ENCODE measurements around the gene TGM3.

The TGM3 gene

DNA sequence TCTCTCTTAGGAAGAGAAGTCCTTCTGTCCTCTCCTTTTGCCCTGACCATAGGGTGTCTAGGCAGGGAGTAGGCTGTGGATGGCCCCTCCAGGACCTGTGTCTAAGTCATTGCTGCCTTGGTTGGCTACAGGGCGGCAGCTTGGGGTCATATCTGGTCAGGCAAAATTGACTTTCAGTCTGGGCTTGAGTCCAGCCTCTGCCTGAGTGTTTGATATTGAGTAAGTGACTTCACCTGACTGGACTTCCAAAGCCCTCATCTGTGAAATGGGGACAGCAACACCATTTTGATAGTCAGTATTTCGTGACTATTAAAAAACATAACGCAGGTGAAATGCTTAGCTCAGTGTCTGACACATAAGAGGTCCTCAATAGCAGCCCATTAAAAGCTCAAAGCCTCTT is 4.6 kb downstream of the TGM3 start:
- no peak overlapping the region for H3K4me3 ChIP-seq (ENCODE audit: low read depth, low read length)
- TF ChIP-seq, protein P1, sequence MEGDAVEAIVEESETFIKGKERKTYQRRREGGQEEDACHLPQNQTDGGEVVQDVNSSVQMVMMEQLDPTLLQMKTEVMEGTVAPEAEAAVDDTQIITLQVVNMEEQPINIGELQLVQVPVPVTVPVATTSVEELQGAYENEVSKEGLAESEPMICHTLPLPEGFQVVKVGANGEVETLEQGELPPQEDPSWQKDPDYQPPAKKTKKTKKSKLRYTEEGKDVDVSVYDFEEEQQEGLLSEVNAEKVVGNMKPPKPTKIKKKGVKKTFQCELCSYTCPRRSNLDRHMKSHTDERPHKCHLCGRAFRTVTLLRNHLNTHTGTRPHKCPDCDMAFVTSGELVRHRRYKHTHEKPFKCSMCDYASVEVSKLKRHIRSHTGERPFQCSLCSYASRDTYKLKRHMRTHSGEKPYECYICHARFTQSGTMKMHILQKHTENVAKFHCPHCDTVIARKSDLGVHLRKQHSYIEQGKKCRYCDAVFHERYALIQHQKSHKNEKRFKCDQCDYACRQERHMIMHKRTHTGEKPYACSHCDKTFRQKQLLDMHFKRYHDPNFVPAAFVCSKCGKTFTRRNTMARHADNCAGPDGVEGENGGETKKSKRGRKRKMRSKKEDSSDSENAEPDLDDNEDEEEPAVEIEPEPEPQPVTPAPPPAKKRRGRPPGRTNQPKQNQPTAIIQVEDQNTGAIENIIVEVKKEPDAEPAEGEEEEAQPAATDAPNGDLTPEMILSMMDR (IDR thresholded peaks at IDR 0.05; ENCODE audit: low read depth, low read length, missing control alignments), result no peak
- in situ Hi-C loops (cut with HindIII; ENCODE audit: low pct_ligation_motif_present, low sequenced_read_pairs), result no loop called here

DNA sequence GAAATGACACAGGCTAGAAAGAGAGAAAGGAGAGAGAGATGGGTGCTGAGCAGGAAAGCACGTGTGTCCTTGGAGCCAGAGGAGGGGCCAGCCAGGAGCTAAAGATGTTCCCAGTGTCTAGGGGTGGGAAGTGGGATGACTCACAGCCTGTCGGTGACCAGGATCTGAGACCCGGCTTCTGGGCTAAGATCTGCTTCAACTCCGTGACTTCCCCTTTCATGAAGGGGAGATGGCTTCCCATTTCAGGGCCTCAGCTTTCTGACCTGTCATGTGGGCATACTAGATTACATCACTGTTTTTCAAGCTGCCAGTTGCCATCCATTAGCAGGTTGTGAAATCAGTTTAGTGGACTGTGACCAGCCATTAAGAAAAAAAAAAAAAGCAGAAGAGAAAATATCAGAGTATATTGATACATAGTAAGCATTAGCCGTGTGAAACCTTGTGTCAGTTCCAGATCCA is 5.4 kb downstream of the TGM3 start:
- no peak overlapping the region for H3K4me3 ChIP-seq (ENCODE audit: low read depth, low read length)
- no peaks in the 10 kb centered on the region for H3K27me3 ChIP-seq (replicated peaks)
- H3K27ac ChIP-seq, result no peak overlapping the region
- TF ChIP-seq, protein P1 (IDR thresholded peaks at IDR 0.05; ENCODE audit: low read depth, low read length, missing control alignments), result no peak
- DNase-seq, result no peak
- in situ Hi-C loops (cut with HindIII; ENCODE audit: low pct_ligation_motif_present, low sequenced_read_pairs), result no loop called here
- no peaks in the 10 kb centered on the region for H3K36me3 ChIP-seq (replicated peaks)

More for the DNA sequence above, 4.6 kb downstream of the TGM3 start:
- H3K27ac ChIP-seq, result no peak overlapping the region
- no peaks in the 10 kb centered on the region for H3K27me3 ChIP-seq (replicated peaks)
- DNase-seq, result no peak
- no peaks in the 10 kb centered on the region for H3K36me3 ChIP-seq (replicated peaks)

DNA sequence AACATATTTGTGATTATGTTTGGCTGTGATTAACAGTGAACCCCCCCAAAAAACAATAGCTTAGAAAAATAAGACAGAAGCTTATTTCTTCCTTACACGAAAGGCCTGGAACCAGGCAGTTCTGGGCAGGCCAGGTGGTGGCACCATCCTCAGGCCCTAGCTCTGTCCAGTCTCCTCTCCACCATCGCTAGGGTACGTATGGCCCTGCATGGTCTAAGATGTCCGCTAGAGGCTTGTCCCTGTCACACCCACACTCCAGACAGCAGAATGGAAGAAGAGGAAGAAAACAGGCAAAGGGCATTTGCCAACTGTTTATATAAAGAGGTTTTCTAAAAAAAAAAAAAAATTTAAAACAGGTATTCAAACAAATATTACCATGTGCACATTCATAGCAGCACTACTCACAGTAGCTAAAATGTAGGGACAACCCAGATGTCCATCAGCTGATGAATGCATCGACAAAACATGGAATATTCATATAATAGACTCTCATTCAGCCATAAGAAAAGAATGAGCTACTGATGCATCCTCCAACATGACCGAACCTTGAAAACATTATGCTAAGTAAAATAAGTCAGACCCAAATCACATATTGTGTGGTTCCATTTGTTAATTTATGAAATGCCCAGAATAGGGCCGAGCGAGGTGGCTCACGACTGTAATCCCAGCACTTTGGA is 6.7 kb downstream of the TGM3 start:
- H3K4me3 ChIP-seq (ENCODE audit: low read depth, low read length), result no peak overlapping the region
- TF ChIP-seq, protein P1 (IDR thresholded peaks at IDR 0.05; ENCODE audit: low read depth, low read length, missing control alignments), result no peak
- no peak for DNase-seq
- no peak overlapping the region for H3K27ac ChIP-seq
- in situ Hi-C loops (cut with HindIII; ENCODE audit: low pct_ligation_motif_present, low sequenced_read_pairs), result no loop called here
- no peaks in the 10 kb centered on the region for H3K36me3 ChIP-seq (replicated peaks)
- H3K27me3 ChIP-seq (replicated peaks), result no peaks in the 10 kb centered on the region

DNA sequence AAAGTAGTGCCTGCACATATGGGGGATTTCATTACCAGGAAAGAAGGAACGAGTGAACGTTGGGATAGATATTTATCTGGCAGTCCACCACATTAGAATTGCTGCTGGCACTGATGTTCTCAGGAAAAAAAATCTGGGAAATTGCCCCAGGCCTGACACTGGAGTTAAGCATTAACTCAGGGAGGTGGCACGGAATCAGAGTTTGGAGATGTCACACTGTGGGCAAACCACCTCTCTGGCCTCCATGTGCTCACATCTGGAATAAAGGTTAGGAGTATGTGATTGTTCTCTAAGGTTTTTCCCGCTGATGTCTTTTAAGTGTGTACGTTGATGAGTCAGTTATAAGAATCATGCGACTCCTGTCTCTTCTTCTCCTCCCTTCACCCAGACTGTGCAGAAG is 7.9 kb downstream of the TGM3 start:
- Histone ChIP-seq H3K27me3 (replicated peaks) (no peaks in the 10 kb centered on the region), H3K4me3 (ENCODE audit: low read depth, low read length) (no peak overlapping the region), H3K36me3 (replicated peaks) (no peaks in the 10 kb centered on the region), H3K27ac (no peak overlapping the region)
- no peak for DNase-seq
- in situ Hi-C loops (cut with HindIII; ENCODE audit: low pct_ligation_motif_present, low sequenced_read_pairs), result no loop called here
- TF ChIP-seq, protein P1 (IDR thresholded peaks at IDR 0.05; ENCODE audit: low read depth, low read length, missing control alignments), result no peak

DNA sequence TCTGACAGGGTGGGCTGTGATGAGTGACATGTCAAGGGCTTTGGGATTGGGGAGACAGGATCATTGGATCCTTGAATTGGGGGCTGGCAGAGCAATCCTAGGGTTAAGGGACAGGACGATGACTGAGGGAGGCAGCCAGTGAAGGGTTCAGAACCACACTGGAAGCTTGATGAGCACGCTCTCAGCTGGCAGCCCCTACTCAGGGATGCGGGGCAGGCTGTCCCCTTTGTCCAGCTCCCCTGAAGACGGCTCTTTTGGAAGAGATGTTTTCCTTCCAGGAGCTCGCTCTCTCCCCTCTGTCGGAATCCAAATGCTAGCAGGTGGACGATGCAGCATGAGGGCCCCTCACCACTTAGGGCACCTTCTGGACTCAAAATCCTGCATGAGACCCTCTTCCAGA is 8.4 kb downstream of the TGM3 start:
- Histone ChIP-seq H3K4me3 (ENCODE audit: low read depth, low read length) (no peak overlapping the region), H3K27me3 (replicated peaks) (no peaks in the 10 kb centered on the region), H3K36me3 (replicated peaks) (no peaks in the 10 kb centered on the region), H3K27ac (no peak overlapping the region)
- TF ChIP-seq, protein P1 (IDR thresholded peaks at IDR 0.05; ENCODE audit: low read depth, low read length, missing control alignments), result no peak
- DNase-seq, result no peak
- in situ Hi-C loops (cut with HindIII; ENCODE audit: low pct_ligation_motif_present, low sequenced_read_pairs), result no loop called here

DNA sequence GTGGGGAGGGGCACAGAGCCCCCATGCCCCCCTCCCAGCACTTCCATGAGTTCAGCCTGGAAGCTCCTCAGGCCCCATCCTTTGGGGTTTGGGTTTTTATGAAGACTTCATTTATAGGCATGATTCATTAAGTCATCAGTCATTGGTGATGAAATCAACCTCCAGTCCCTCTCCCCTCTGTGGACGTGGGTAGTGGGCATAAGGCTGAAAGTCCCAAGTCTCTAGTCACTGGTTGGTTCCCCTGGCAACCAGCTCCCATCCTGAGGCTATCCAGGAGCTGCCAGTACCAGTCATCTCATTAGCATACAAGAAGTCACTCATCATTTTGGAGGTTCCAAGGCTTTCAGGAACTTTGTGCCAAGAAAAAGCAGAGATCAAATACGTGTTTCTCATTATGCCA is 9.2 kb downstream of the TGM3 start:
- Histone ChIP-seq H3K27me3 (replicated peaks) (no peaks in the 10 kb centered on the region), H3K36me3 (replicated peaks) (no peaks in the 10 kb centered on the region), H3K4me3 (ENCODE audit: low read depth, low read length) (no peak overlapping the region), H3K27ac (no peak overlapping the region)
- TF ChIP-seq, protein P1 (IDR thresholded peaks at IDR 0.05; ENCODE audit: low read depth, low read length, missing control alignments), result no peak
- in situ Hi-C loops (cut with HindIII; ENCODE audit: low pct_ligation_motif_present, low sequenced_read_pairs), result no loop called here
- DNase-seq, result no peak
